ENCODE measurements around the gene PDE4D. TPM values are rescaled to one million over a fixed set of nuclear protein-coding genes. Genes with fewer than 3 reads are reported as not detected.
"Not testable (repeated sequence)": the region's sequence is repeated elsewhere in the genome, so short reads cannot be mapped to it uniquely, and the experiment has no call there.

The PDE4D gene
- total RNA-seq, 1 experiment from 2014 or later, result 15.0 TPM

DNA sequence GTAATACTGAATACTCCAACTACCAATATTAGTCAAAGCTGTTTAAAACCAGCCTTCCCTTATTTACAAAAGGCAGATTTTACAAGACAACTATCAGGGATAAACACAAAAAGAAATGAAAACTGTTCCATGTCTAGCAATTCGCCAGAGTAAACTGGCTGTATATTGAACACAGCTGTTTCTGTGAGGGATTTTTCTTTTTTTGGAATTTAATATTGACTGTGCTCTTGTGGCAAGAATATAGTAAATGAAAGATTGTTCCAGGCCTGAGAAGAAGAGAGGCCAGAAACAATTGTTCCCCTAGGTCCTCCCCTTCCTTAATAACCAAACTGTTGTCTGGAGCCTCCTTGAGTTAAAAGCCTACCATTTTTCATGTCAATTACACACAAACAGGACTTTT is 188.6 kb downstream of the PDE4D start:
- no peak for DNase-seq (ENCODE audit: low spot score)

DNA sequence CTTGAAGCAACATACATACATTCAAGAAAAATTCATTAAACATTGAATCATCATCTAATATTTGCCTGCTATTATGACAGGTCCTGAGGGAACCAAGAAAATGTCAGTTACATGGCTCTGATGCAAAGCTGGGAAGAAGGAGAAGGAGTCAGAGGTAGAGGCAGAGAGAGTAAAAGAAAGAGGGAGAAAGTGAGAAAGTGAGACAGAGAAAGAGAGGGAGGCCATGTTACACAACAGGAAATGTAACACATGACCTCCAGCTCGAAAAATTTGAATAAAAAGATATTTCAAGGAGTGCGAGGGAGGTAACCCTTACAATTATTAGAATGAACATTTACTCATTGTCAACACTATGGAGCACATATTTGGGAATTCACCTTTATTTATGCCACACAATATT is 189.7 kb downstream of the PDE4D start:
- no peak for DNase-seq (ENCODE audit: low spot score)

DNA sequence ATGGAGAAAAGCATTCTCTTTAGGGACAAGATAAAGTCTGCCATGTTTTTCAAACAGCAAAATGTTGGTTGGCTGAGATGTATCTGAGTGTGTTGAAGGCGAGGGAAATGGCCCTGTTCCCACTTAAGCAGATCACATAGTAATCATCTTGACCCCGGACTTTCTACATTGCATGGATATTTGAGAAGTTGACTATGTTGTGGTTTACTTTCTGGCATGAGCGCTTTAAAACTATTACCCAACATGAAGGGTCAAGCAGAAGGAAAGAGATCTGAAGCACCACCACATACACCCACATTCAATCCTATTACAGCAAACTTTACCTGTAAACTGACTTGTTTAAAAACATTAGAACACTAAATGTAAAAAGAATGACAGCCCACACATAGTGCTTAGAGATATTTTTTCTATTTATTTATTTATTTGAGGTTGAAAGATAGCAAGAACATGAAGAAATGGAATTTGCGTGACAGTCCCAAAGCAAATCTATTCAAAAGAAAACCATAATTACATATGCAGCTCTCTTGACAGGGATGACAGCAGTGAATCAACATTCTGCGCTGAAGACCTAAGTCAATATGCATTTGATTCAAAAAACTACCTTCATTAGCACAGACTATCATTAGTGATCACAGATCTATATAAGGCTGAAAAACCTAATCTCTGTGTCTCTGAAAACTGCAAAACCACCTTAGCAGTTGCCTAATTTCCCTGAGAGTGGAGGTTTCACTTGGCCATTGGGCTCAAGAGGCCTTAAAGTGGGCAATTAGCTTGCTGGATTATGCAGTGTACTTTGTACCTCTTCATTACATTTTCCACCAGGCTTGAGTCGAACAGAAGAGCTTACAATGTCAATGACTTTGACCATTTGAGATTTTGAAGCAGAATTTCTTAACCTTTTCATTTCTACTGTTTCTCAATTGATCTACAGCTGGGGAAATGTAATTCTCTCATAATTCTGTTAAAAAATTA is 195.0 kb downstream of the PDE4D start:
- no peak for DNase-seq (ENCODE audit: low spot score)

DNA sequence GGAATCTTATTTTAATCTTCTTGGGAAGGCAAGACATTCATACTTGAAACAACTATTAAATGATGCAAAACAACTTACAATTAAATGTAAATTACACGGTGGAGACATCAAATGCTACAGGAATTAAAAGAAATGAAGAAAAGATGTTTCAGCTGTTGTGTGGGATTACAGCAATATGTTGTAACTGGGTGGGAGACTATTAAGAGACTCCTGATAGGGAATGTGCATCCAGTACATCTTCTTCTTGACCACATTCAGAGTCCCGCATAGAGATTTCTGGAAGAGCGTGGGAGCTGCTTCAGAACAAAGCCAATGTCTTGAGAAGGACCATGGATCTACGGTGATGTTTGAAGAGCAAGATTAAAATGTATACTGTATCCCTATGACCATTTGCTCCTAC is 199.1 kb downstream of the PDE4D start:
- DNase-seq (ENCODE audit: low spot score), result no peak

DNA sequence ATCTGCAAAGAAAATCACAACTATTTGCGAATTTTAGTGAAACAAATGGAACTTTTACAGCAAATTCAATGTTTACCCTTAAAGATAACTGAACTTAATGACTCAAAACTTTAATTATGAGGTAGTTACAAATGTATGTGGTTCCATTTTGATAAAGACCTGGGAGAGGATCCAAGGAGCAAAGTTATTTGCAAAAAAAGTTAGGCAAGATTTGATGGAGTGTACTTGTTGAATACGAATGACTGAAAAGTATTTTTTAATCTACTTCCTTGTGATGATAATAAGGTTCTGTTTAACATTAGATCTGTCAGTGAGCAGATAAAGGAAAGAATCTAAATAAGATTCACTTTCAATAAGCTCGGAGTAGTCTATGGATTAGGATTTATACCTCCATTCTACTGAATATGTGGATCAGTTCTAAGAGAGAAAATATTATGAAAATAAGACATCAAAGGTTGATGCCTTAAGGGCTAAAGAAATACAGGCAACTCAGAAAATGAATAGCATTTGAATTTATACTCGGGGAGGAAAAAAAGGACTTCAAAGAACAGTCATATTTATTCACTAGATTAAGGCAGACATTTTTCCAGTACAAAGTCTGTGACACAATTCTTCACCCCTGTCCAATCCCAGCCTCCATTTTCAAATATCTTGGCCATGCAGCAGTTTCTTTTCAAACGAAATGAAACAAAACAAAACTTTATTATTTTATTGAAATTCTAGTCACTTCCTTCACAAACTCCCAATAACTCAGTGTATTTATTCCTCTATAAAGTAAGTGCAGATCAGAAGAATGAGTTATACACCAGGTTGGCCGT is 199.8 kb downstream of the PDE4D start:
- no peak for DNase-seq (ENCODE audit: low spot score)

DNA sequence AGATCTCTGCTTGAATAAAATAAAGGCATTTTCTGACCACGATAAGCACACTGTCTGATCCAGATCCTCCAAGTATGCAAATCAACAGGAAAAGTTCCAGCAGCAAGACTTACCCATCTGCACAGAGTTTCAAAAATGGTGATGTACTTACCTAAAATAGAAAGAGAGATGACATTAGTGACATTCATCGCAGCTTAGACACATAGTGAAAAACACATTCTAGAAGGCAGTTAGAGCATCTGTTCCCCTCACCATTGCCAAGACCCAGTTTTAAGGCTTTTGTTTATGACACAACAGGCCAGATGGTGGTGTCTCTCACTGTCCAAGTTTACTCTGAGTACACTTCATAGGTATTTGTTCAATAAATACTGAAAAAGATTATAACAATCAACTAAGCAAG is 207.7 kb downstream of the PDE4D start:
- no peak for DNase-seq (ENCODE audit: low spot score)

DNA sequence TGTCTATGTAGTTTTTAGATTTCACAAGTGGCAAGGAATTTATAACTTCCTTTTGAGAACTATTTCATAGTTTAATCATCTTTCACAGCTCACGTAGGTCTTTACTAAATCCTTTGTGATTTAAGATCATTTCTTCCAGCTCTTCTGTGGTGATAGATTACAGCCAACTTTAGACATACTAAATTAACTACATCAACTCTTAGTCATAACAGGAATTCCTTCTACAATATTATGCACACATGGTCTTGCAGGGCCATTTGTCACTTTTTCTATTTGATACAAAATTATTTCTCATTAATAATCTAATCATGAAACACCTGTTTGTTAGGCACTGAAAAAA is 208.4 kb downstream of the PDE4D start:
- DNase-seq (ENCODE audit: low spot score), result no peak

DNA sequence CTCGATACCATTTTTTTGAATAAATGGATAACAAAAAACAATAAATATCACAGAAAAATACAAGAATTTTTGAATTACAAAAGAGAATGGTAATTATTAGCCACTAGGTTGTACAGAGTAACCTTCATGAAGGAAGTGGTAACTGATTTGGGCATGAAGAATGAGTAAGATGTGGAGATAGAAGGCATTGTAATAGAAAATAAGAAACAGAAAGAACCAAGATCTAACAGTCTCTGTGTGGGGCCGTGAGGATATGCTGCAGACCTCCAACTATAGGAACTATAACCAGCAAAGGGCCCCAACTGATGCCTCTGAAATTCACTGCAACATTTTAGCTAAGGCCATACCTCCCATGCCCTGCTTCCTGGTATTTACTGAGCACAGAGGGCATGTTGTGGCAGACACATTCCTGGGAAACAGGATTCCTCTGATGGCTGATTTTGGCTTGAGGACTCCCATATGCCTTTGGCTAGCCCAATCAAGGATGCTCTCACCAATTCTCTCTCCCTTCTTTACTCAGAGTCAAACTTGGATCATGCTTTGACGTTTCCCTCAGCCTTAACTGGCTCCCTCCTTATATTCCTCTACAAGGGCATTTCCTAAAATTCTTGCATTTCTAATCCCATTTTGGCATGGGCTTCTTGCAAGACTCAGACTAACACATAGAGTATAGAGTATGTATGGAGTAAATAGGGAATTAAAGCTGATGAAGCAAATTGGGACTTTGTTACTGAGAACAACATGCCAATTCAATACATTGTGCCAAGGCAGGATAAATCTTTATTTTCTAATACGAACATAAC is 208.9 kb downstream of the PDE4D start:
- DNase-seq (ENCODE audit: low spot score), result no peak

DNA sequence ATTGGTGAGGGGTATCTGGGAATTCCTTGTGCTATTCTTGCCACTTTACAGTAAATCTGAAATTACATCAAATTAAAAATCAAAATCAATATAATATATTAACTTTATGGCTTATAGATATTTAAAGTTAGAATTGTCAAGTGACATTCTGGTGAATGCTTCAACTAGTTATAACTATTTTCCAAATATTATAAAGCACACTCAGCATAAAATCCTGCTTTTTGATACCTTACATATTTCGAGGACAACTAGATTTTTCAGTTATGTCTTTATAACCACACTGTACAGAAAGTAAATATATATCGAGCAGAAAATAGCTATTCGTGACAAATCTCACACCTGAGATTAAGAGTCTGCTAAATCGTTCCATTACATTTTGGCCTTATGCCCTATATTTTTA is 210.2 kb downstream of the PDE4D start:
- DNase-seq (ENCODE audit: low spot score), result no peak

DNA sequence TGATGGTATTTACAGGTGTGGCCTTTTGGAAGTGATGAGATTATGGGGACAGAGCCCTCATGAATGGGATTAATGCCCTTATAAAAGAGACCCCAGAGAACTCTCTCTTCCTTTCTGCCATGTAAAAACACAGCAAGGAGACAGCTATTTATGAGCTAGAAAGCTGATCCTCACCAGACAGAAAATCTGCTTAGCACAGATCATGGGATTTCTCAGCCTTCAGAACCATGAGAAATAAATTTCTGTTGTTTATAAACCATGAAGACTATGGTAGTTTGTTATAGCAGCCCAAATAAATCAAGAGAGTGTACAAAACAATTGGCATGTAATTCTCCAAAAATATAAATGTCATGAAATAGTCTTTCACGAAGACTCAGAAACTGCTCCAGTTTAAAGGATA is 211.0 kb downstream of the PDE4D start:
- no peak for DNase-seq (ENCODE audit: low spot score)

DNA sequence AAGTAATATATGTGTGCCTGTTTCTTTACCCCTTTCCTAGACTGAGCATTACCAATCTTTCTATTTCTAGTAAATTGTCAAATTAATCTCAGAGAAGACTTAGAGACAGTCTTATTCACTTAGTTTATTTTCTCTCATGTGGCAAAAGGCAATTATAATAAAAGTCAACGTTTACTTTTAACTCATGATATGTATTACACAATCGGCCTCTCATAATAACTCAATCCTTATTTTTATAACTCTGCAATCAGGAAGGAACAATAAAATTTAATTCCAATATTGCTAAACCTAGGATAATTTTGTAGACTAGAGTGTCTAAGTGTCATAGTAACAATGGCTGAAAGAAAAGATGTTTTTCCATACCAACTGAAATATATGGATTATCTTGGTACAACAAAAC is 214.6 kb downstream of the PDE4D start:
- DNase-seq (ENCODE audit: low spot score), result no peak

DNA sequence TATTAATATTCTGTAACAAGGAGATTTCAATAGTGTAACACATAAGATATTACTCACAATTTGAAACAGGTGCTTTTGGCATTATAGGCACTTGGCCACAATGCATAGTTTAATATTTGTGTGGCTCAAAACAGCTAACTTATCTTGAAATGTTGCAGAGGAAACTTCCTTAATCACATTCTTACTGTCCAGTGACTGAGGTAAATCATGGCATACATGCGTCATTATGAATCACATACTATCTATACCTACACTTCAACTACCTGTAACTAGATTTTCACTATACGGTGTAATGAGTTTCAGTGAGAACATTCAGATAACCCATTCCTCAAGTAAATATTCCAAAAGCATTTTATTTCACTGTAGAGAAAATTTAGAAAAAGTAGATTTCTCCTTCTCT is 218.8 kb downstream of the PDE4D start:
- DNase-seq (ENCODE audit: low spot score), result no peak

DNA sequence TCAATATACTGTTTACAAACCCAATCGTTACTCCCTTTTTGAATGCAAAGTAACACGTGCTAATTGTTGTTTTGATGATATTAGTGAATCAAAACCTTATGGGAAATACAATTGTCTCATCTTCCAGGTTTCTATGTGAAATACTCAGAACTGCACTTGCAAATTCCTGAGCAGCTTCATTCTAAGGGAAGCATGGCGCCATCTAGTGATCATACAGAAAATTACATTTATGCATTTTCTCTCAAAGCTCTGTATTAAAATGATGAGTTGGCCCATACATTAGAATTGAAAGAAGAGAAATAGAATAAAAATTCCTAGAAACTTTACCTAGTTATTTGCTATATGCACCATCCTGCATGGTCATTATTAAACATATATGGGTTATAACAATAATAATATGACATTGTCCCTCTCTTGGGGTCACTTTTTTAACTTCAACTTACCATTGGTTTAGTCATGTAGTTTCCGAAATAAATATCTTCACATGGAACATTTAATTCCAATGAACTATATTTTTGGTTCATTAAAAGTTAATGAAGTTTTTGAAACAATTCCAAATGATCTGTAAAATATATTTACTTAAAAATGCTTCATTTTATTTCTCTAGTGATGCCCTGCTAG is 220.0 kb downstream of the PDE4D start:
- peak; percentile 73 for DNase-seq (ENCODE audit: low spot score)

DNA sequence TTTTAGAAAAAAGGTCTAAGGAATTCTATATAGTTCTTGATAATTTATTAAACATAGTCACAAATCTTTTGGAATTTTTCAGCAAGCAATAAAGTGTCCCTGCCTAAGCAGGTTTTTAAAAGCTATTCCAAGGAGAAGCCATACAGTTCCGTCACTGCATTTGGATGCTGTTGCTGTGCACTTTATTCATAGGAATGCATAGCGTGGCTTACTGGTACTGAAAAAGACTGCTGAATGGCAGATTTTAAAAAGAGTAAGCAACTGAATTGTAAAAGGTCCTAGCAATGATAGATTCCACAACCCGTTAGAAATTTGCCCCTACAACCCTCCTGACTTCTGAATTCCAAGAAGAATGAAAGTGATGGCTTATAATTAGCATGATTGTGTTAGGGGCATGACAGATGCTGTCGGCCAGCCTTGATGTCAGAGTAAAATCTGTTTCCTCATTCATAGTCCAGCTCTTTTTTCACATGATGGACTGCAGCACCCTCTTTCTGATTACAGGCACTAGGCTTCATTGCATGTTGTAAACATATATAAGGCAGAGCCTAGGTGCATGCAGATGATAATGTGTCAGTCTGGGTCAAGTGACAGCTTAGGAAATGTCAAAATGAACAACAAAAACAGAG is 227.0 kb downstream of the PDE4D start:
- DNase-seq (ENCODE audit: low spot score), result no peak

DNA sequence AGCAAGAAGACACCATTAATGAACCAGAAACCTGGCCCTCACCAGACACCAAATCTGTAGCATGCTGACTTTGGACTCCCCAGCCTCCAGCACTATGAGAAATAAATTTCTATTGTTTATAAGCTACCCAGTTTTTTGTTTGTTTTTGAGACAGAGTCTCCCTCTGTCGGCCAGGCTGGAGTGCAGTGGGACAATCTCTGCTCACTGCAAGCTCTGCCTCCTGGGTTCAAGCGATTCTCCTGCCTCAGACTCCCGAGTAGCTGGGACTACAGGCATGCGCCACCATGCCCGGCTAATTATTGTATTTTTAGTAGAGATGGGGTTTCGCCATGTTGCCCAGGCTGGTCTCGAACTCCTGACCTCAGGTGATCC is 227.7 kb downstream of the PDE4D start:
- not testable (repeated sequence) for DNase-seq (ENCODE audit: low spot score)

DNA sequence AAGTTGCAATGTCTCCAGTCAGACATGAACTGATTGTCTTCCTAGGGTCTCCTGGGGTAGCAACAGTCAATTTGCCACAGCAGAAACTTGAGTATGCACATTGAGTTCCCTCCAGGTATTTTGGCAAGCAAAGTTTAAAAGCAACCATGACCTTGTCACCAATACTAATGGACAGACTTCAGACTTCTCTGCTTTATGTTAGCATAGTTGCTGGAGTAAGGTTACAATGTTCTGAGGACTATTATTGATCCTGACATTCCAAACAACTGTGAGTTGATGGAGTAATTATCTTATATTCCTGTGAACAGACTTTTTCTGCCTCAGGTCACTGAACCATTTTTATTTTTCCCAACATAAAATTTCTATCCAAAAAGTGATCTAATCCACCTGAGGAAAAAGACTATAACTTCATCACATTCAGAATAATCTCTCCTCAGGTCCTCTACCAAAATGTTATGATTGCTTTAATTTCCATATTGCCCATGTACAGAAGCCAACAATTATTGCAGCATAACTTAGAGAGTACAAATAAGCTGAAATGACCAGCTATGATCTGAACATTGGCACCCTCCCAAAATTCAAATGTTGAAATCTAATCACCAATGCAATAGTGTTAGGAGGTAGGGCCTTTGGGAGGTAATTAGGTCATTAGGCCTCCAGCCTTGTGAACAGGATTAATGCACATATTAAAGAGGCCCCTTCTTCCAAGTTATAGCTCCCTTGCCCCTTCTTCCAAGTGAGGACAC is 228.3 kb downstream of the PDE4D start:
- no peak for DNase-seq (ENCODE audit: low spot score)

DNA sequence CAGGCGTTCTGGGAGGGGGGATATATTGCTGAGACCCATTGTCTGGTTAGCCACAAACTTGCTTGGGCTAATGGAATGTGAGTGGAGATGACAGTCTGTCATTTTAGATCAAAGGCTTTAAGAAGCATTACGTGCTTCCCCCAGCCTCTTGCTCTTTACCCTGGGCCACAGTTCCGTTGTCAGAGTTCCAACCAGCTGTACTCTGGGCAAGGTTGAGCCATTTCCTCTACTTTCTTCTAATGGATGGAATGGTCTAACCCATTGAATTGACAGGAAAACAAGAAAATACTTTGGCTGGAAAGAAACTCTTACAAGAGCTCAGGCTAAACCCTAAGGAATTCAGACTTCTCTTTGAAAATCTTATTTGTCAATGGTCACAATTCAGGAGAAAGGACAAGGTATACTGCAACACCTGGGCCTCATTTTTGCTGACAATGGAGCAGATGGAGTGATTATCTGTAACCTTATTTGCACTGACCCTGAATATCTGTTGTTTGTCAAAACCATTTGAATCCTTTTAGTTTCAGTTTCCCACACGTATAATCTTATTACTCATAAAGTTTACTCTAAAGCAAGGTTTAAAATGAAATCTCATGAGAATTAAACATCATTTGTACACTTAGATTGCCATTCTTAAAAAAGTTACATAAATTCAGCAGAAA is 231.4 kb downstream of the PDE4D start:
- no peak for DNase-seq (ENCODE audit: low spot score)

DNA sequence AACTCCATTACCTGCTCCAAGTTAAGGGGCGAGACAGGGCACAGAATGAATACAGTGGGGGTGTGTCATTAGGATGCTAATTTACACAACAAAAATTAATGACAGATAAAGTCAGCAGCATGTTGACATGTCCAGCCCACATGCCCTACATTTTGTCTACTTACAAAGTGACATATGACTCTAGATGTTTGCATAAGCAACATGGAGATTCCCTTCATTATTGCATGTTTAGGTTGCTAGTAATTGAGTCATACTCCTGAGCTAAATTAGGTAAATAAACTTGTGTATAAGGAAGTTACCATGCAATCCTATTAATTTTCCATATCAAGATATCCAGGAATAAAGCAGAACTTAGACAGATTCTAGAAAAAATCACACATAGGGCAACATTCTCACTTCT is 232.2 kb downstream of the PDE4D start:
- no peak for DNase-seq (ENCODE audit: low spot score)

DNA sequence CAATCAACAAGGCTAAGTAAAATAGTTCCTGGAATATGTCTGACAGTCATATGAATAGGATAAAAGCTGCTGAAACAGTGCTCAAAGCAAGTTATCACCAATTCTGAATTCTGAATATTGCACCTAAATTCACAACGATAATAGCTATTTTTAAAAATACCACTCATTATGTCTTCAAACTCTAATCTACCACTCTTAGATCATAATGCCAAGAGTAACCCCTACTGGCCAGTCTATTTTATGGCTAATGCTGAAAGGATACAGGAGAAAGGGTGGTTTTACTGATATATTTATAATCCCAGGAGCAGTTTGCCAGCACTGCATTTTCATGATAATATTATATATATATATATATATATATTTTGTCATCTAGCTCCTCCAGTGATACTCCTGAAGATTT is 232.8 kb downstream of the PDE4D start:
- peak; percentile 48 for DNase-seq (ENCODE audit: low spot score)
